SK-N-MC (cell line): ENCODE results near the gene UBXN2A.

Experiments used
- EZH2 ChIP-seq: fragments of 200-600 bp; sonication (generic); IDR thresholded peaks from one replicate; pipeline ENCODE4 v1.6.1; 2017; ENCODE audit warnings: antibody characterized with exemption
- FOXP2 ChIP-seq: optimal IDR thresholded peaks from 2 replicates; pipeline ENCODE3; 2011; ENCODE audit warnings: mild to moderate bottlenecking, moderate library complexity; ENCODE audit not compliant: insufficient read depth; ENCODE audit errors: extremely low read length, control extremely low read depth
- POLR2AphosphoS5 ChIP-seq: IDR thresholded peaks from 2 replicates; pipeline ENCODE4 v1.6.1; 2012; ENCODE audit warnings: mild to moderate bottlenecking, low read depth, low read length, borderline replicate concordance

GRCh38 chr2:23901966-23902846, 38.1 kb upstream of the UBXN2A start:
- no peak for TF ChIP-seq EZH2
- TF ChIP-seq POLR2AphosphoS5, result no peak
- no peak for TF ChIP-seq FOXP2
